ENCODE data around the gene CGB7.

DNA sequence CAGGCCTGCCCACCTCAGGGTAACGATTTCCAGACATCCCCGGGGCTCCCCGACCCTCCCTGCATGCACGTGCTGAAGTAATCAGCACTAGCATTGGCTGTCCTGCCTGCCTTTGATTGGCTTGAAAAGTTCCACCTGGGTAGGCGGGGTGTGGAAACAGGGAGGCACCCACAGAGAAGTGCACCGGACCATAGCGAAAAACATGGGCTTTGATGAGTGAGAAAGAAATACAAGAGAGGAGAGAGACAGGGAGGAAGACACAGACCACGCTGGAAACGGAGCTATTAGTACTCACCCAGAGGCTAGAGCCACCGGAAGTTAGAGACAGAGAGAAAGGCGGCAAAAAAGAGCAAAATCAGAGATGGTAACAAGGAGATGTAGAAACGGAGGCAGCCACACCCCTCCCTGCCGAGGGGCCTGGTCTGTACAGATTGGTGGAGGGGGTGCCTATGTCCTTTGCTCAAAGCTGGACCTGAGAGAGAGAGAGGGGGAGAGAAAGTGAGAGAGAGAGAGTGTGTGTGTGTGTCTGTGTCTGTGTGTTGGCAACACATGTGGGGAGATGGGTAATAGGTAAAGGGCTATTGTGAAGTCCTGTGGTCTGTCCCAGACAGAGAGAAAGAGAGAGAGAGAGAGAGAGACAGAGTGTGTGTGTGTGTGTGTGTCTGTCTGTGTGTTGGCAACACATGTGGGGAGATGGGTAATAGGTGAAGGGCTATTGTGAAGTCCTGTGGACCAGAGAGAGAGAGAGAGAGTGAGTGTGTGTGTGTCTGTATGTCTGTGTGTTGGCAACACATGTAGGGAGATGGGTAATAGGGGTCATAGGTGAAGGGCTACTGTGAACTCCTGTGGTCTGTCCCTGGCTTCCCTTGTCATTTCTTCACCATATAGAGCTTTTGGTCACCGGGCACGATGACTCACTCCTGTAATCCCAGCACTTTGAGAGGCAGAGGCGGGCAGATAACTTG, 36.3 kb downstream of the CGB7 start:
- TF ChIP-seq, protein P1, sequence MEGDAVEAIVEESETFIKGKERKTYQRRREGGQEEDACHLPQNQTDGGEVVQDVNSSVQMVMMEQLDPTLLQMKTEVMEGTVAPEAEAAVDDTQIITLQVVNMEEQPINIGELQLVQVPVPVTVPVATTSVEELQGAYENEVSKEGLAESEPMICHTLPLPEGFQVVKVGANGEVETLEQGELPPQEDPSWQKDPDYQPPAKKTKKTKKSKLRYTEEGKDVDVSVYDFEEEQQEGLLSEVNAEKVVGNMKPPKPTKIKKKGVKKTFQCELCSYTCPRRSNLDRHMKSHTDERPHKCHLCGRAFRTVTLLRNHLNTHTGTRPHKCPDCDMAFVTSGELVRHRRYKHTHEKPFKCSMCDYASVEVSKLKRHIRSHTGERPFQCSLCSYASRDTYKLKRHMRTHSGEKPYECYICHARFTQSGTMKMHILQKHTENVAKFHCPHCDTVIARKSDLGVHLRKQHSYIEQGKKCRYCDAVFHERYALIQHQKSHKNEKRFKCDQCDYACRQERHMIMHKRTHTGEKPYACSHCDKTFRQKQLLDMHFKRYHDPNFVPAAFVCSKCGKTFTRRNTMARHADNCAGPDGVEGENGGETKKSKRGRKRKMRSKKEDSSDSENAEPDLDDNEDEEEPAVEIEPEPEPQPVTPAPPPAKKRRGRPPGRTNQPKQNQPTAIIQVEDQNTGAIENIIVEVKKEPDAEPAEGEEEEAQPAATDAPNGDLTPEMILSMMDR (IDR thresholded peaks at IDR 0.05): no peak
- TF ChIP-seq EZH2 (IDR thresholded peaks at IDR 0.05; ENCODE audit: borderline replicate concordance, insufficient read depth, low read depth, low read length, poor library complexity, severe bottlenecking): no peak
